Uterus (tissue), 4 donors: ENCODE results near the gene PRPF18. TPM values are rescaled to one million over a fixed set of nuclear protein-coding genes. Genes with fewer than 3 reads are reported as not detected.

Source experiments
- DNase-seq, 2 donors: peaks; one replicate each; pipeline ENCODE4 v3.0.0-alpha.2; 2019 to 2020
- H3K27ac ChIP-seq, 2 donors: fragments of 200-600 bp; sonication (generic); 1 replicate in 1 of 2; 2 replicates in 1 of 2; pipeline ENCODE4 v1.5.1; 2016 to 2018
- H3K27me3 ChIP-seq, 2 donors: fragments of 200-600 bp; sonication (generic); one replicate each; pipeline ENCODE4 v1.5.1; 2018 to 2019; ENCODE audit warnings: control low read depth in 1 of 2
- H3K36me3 ChIP-seq, 2 donors: fragments of 200-600 bp; sonication (generic); one replicate each; pipeline ENCODE4 v1.5.1; 2019; ENCODE audit warnings: control low read depth in 1 of 2
- H3K4me1 ChIP-seq, 2 donors: fragments of 200-600 bp; sonication (generic); one replicate each; pipeline ENCODE4 v1.5.1; 2018 to 2019; ENCODE audit warnings: control low read depth in 1 of 2
- H3K4me3 ChIP-seq, 2 donors: fragments of 200-600 bp; sonication (generic); 1 replicate in 1 of 2; 2 replicates in 1 of 2; pipeline ENCODE4 v1.5.1; 2018 to 2019; ENCODE audit warnings: mild to moderate bottlenecking in 1 of 2
- H3K9me3 ChIP-seq, 2 donors: fragments of 200-600 bp; sonication (generic); one replicate each; pipeline ENCODE4 v1.5.1; 2019; ENCODE audit warnings: control low read depth in 1 of 2
- POLR2A ChIP-seq, 2 donors: fragments of 450-650 bp; IDR thresholded peaks; one replicate each; pipeline ENCODE4 v1.6.1; 2016; ENCODE audit warnings: antibody characterized with exemption in 2 of 2, mild to moderate bottlenecking in 1 of 2, moderate library complexity in 1 of 2
- intact Hi-C: fragments of 100-400 bp; cut with DNase I; formaldehyde crosslinking; loops from one replicate; pipeline ENCODE4 v1.15.1; 2023; ENCODE audit warnings: low total_unique reads
- total RNA-seq, 4 donors: library from RNA; depleted of rRNA in 3 of 4; stranded (reverse); fragments of >200 nt in 3 of 4; gene quantifications; one replicate each; pipeline versions ENCODE4 v1.1.0 to v1.2.4, GENCODE V29; 2014 to 2023
- TF ChIP-seq, protein P1 (sequence below), 4 experiments: fragments of 200-600 bp in 2 of 4; fragments of 450-650 bp in 2 of 4; sonication (generic) in 2 of 4; IDR thresholded peaks; one replicate each; pipeline ENCODE4 v1.5.1; 2016 to 2019; ENCODE audit warnings: antibody characterized with exemption in 4 of 4, mild to moderate bottlenecking in 2 of 4, moderate library complexity in 1 of 4
- donor health status: DM: yes; HTN: yes; CAD: no.

PRPF18 gene
- total RNA-seq, 4 donors from 2014 or later: 5.6 to 61.4 (median 22.5) TPM

GRCh38 chr10:13656337-13657100 is 69.8 kb downstream of the PRPF18 start:
- no peak for DNase-seq
- Histone ChIP-seq H3K4me3 (no peak overlapping the region), H3K27me3 (no peaks in the 10 kb centered on the region), H3K27ac (no peak overlapping the region), H3K4me1 (no peaks in the 10 kb centered on the region), H3K9me3 (no peaks in the 10 kb centered on the region), H3K36me3 (no peaks in the 10 kb centered on the region)
- intact Hi-C loops: no loop called here
- TF ChIP-seq, protein P1, sequence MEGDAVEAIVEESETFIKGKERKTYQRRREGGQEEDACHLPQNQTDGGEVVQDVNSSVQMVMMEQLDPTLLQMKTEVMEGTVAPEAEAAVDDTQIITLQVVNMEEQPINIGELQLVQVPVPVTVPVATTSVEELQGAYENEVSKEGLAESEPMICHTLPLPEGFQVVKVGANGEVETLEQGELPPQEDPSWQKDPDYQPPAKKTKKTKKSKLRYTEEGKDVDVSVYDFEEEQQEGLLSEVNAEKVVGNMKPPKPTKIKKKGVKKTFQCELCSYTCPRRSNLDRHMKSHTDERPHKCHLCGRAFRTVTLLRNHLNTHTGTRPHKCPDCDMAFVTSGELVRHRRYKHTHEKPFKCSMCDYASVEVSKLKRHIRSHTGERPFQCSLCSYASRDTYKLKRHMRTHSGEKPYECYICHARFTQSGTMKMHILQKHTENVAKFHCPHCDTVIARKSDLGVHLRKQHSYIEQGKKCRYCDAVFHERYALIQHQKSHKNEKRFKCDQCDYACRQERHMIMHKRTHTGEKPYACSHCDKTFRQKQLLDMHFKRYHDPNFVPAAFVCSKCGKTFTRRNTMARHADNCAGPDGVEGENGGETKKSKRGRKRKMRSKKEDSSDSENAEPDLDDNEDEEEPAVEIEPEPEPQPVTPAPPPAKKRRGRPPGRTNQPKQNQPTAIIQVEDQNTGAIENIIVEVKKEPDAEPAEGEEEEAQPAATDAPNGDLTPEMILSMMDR (IDR thresholded peaks at IDR 0.05): no peak
- no peak for TF ChIP-seq POLR2A (IDR thresholded peaks at IDR 0.05)

DNA sequence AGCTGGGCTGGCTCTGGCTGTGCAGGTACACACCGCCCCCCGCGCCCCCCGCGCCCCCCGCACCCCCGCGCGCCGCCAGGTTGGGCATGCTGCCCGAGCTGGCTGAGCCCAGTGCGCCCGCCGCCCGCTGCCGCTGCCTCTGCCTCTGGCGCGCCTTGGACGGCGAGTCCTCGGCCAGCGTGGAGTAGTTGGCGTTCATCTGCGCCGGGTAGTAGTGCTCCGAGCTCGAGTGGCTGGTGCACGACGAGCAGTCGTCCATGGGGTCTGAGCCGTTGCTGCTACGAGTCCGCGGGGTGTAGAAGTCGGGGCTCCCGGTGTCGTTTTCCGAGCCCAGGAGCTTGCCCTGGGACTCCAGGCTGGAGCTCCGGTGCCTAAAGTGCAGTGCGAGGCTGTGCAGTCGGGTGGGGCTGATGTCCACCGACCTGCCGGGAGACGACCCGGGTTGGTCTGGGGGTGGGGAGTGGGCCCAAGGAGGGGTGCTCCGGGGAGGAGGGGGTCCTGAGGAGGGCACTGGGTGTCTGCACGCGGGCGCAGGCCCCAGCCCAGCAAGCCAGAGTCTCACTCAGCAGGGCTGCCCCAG is 70.4 kb downstream of the PRPF18 start:
- Histone ChIP-seq H3K4me3 (no peak overlapping the region), H3K4me1 (no peaks in the 10 kb centered on the region), H3K27ac (no peak overlapping the region), H3K36me3 (no peaks in the 10 kb centered on the region), H3K9me3 (no peaks in the 10 kb centered on the region), H3K27me3 (no peaks in the 10 kb centered on the region)
- intact Hi-C loops: no loop called here
- DNase-seq: no peak
- TF ChIP-seq POLR2A (IDR thresholded peaks at IDR 0.05): no peak
- TF ChIP-seq, protein P1 (IDR thresholded peaks at IDR 0.05): no peak

GRCh38 chr10:13658264-13658663 is 71.5 kb downstream of the PRPF18 start:
- no peak overlapping the region for H3K4me3 ChIP-seq
- no peaks in the 10 kb centered on the region for H3K36me3 ChIP-seq
- no peaks in the 10 kb centered on the region for H3K27me3 ChIP-seq
- H3K27ac ChIP-seq: no peak overlapping the region
- H3K9me3 ChIP-seq: no peaks in the 10 kb centered on the region
- H3K4me1 ChIP-seq: no peaks in the 10 kb centered on the region
- DNase-seq: no peak
- intact Hi-C loops: no loop called here
- no peak for TF ChIP-seq POLR2A (IDR thresholded peaks at IDR 0.05)
- TF ChIP-seq, protein P1 (IDR thresholded peaks at IDR 0.05): no peak

GRCh38 chr10:13658871-13659685 is 72.3 kb downstream of the PRPF18 start:
- Histone ChIP-seq H3K36me3 (no peaks in the 10 kb centered on the region), H3K4me3 (no peak overlapping the region), H3K9me3 (no peaks in the 10 kb centered on the region), H3K4me1 (no peaks in the 10 kb centered on the region), H3K27ac (peak overlapping the region; percentile 5 to 14), H3K27me3 (no peaks in the 10 kb centered on the region)
- DNase-seq: peak in 1 of 2 donors; percentile 26
- TF ChIP-seq, protein P1 (IDR thresholded peaks at IDR 0.05): no peak
- TF ChIP-seq POLR2A (IDR thresholded peaks at IDR 0.05): no peak
- intact Hi-C loops: no loop called here
